A673 (cell line): ENCODE measurements around the gene ARMH2.

Source experiments
- EZH2 ChIP-seq: fragments of 200-600 bp; sonication (generic); IDR thresholded peaks from 2 replicates; pipeline ENCODE4 v1.6.1; 2017; ENCODE audit warnings: borderline replicate concordance, low read depth, mild to moderate bottlenecking, mixed read lengths, antibody characterized with exemption, low read length; ENCODE audit not compliant: poor library complexity, severe bottlenecking
- TF ChIP-seq, protein P1 (sequence below): fragments of 300-800, 200-600 bp; sonication (generic); conservative IDR thresholded peaks from 2 replicates; pipeline ENCODE4 v1.5.1; 2017; ENCODE audit warnings: low read depth, mild to moderate bottlenecking, antibody characterized with exemption, low read length, moderate library complexity, mixed read lengths

DNA sequence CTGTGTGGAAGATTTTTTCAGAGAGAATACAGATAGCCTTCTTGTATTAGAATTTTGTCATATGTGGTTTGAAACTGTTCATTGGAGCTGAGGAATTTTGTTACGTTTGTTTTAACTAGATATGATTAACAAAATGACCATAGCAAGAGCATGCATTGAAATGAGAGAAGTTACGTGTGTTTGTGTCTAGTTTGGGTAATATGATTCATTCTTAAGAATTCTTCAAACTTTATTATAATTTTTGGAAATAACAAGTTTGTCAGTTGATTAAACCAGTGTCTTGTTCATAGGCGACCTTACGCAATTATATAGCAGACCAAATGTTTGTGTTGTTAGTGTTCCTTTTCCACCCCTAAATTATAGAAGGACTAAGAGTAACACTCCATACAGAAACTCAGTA is 18.5 kb downstream of the ARMH2 start:
- TF ChIP-seq, protein P1, sequence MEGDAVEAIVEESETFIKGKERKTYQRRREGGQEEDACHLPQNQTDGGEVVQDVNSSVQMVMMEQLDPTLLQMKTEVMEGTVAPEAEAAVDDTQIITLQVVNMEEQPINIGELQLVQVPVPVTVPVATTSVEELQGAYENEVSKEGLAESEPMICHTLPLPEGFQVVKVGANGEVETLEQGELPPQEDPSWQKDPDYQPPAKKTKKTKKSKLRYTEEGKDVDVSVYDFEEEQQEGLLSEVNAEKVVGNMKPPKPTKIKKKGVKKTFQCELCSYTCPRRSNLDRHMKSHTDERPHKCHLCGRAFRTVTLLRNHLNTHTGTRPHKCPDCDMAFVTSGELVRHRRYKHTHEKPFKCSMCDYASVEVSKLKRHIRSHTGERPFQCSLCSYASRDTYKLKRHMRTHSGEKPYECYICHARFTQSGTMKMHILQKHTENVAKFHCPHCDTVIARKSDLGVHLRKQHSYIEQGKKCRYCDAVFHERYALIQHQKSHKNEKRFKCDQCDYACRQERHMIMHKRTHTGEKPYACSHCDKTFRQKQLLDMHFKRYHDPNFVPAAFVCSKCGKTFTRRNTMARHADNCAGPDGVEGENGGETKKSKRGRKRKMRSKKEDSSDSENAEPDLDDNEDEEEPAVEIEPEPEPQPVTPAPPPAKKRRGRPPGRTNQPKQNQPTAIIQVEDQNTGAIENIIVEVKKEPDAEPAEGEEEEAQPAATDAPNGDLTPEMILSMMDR: no peak
- no peak for TF ChIP-seq EZH2
